ENCODE measurements around the gene MTG1.
"Not testable (repeated sequence)": the region's sequence is repeated elsewhere in the genome, so short reads cannot be mapped to it uniquely, and the experiment has no call there.

MTG1 gene

GRCh38 chr10:133379152-133379800, 14.7 kb upstream of the MTG1 start, which contains the start of gene PAOX:
PAOX (plus strand) TSS chr10:133379262; CDS start chr10:133379317, 55 bp downstream.
- DNase-seq, result peak; percentile 44

- DNase-seq, result no peak
Measured at GRCh38 chr10:133379801-133380666, 13.9 kb upstream of the MTG1 start.

- no peak for DNase-seq
Measured at GRCh38 chr10:133381036-133381435, 12.9 kb upstream of the MTG1 start.

GRCh38 chr10:133383551-133383950, 10.4 kb upstream of the MTG1 start:
- no peak for DNase-seq

GRCh38 chr10:133384071-133384470, 9.9 kb upstream of the MTG1 start:
- no peak for DNase-seq

- no peak for DNase-seq
Measured at GRCh38 chr10:133385214-133385613, 8.7 kb upstream of the MTG1 start.

- DNase-seq, result not testable (repeated sequence)
Measured at GRCh38 chr10:133386951-133387350, 7.0 kb upstream of the MTG1 start.

- DNase-seq, result no peak
Measured at GRCh38 chr10:133388236-133388972, 5.6 kb upstream of the MTG1 start.

- no peak for DNase-seq
Measured at GRCh38 chr10:133388973-133389818, 4.8 kb upstream of the MTG1 start.

- DNase-seq, result no peak
Measured at GRCh38 chr10:133390597-133391248, 3.2 kb upstream of the MTG1 start.

GRCh38 chr10:133391249-133391635, 2.7 kb upstream of the MTG1 start:
- no peak for DNase-seq

GRCh38 chr10:133391761-133392518, 2.0 kb upstream of the MTG1 start:
- no peak for DNase-seq

GRCh38 chr10:133393401-133394063, 425 bp upstream of the MTG1 start:
- DNase-seq, result no peak

GRCh38 chr10:133394801-133395221, 854 bp downstream of the MTG1 start:
- DNase-seq, result no peak

GRCh38 chr10:133396035-133396624, 2.2 kb downstream of the MTG1 start:
- DNase-seq, result no peak

- no peak for DNase-seq
Measured at GRCh38 chr10:133397938-133398337, 4.0 kb downstream of the MTG1 start.

- DNase-seq, result no peak
Measured at GRCh38 chr10:133399123-133399601, 5.2 kb downstream of the MTG1 start.

GRCh38 chr10:133400624-133401424, 6.9 kb downstream of the MTG1 start:
- no peak for DNase-seq

GRCh38 chr10:133401500-133401899, 7.5 kb downstream of the MTG1 start:
- DNase-seq, result no peak
